NK-92 treated with Interleukin-12 subunit alpha and Interleukin-12 subunit beta, amount 100 ng/mL, for 24 hours (cell line): ENCODE data around the gene TRRAP.

Source experiments
- DNase-seq: peaks from one replicate; lab custom pipeline; 2025; lab: John Stamatoyannopoulos, UW

The TRRAP gene

GRCh38 chr7:98902523-98902922 lies 24.2 kb downstream of the TRRAP start:
- no peak for DNase-seq

- DNase-seq, result no peak
Observed at GRCh38 chr7:98903246-98903645, 24.9 kb downstream of the TRRAP start.

GRCh38 chr7:98907570-98907969 lies 29.2 kb downstream of the TRRAP start:
- no peak for DNase-seq

DNA sequence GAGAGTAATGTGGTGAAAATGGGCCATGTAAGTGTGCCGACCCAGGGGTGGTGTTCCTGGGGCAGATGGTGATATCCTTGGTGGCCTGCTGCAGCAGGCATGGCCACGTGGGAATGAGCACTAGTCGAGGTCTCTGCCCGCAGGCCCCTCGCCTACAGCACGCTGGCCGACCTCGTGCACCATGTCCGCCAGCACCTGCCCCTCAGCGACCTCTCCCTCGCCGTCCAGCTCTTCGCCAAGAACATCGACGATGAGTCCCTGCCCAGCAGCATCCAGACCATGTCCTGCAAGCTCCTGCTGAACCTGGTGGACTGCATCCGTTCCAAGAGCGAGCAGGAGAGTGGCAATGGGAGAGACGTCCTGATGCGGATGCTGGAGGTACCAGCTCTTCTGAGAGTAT lies 30.3 kb downstream of the TRRAP start:
- no peak for DNase-seq

DNA sequence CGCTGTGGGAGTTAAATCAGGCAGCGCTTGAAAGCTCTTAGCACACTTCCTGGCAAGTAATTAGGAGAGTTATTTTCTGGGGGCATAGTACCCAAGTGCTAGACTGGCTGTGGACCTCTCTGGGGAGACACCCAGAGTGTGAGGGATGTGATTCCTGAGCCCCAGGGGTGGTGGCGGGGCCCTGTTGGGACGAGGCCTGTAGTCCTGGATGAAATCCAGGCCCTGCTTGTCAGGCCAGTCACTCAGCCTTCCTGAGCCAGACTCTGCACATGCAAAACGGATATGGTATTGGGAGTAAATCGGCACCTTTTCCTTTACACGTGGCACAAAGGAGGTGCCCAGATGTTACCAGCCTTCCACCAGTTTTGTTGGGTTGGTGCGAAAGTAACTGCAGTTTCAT lies 31.2 kb downstream of the TRRAP start:
- no peak for DNase-seq

- DNase-seq, result no peak
Observed at GRCh38 chr7:98910427-98910826, 32.1 kb downstream of the TRRAP start.

GRCh38 chr7:98911916-98912315 lies 33.6 kb downstream of the TRRAP start:
- no peak for DNase-seq

- DNase-seq, result no peak
Observed at GRCh38 chr7:98913026-98913425, 34.7 kb downstream of the TRRAP start.

DNA sequence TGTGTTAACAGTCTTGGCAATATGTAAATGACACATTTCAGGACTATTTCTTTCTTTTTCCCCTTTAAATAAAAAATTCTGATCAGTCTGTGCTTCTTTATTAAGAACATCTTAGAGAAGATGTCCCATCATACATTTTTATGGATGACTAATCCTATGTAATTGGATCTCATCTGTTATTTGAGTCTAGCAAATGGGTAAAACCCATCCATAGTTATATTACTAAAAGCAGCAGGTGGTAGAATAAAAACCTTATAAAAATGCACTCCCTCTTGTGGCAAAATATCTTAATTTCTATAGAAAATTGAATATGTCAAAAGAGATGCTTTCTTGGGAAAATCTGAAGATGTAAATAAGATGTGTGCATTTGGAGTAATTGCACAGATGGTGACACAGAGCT lies 35.3 kb downstream of the TRRAP start:
- DNase-seq, result no peak

DNA sequence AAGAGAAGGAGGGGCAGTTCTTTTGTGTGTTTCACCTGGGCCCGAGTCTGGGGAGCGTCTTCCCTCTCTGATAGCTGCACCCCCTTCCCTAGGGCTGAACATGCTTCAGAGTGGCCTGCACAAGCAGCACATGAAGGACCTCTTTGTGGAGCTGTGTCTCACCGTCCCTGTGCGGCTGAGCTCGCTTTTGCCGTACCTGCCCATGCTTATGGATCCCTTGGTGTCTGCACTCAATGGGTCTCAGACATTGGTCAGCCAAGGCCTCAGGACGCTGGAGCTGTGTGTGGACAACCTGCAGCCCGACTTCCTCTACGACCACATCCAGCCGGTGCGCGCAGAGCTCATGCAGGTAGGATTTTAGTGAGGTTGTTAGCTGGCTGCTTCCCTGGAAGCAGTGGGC lies 39.0 kb downstream of the TRRAP start:
- DNase-seq, result no peak

DNA sequence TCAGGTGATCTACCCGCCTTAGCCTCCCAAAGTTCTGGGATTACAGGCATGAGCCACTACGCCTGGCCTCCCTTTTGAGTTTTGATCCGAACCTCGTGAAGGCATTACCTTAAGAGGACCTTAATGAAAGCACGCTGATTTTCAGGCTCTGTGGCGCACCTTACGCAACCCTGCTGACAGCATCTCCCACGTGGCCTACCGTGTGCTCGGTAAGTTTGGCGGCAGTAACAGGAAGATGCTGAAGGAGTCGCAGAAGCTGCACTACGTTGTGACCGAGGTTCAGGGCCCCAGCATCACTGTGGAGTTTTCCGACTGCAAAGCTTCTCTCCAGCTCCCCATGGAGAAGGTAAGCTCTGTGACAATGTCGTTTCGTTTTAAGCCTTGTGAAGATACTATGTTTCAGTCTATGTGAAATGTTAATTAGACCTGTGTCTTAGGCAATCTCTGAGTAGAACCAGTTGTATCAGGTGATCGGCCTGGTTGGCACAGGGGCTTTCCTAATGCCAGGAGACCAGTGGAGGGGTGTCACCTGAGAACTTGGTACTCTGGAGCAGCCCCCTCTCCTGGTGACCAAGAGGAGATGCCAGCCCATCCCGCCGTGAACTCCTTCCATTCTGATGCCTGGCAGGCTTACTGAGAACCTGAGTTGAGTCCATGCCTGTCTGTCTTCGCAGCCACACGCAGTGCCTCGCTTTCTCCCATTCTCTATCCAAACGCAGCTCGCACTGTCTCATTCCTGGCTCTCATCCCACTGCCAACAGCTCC lies 43.5 kb downstream of the TRRAP start:
- DNase-seq, result no peak

GRCh38 chr7:98922392-98923187 lies 44.3 kb downstream of the TRRAP start:
- DNase-seq, result no peak

DNA sequence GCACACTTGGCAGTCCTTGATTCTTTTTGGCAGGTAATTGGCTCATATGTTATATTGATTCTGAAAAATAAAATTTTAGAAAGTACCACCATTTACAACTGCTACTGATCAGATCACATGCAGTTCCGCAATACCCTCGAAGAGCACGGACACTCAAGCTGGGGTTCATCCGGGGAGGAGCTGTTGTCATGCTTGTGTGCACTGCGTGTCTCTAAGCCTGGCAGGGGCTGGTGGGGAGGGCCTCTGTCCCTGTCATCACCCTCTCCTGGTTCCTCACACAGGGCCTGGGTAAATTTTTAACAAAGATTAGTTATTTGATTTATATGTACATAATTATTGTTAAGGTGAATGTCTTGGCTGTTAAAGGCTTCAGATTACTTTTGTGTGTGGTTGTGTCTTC lies 45.2 kb downstream of the TRRAP start:
- no peak for DNase-seq

DNA sequence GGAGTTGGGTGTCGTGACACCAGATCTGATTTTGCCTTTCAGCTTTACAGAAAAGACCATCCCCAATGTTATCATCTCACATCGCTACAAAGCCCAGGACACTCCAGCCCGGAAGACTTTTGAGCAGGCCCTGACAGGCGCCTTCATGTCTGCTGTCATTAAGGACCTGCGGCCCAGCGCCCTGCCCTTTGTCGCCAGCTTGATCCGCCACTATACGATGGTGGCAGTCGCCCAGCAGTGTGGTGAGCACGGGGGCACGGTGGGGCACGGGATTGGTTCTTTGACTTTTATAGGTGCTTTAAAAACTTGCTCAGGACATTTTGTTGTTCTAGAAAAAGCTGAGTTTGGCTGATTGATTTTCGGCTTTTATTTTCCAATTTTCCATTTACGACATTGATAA lies 48.8 kb downstream of the TRRAP start:
- DNase-seq, result no peak

GRCh38 chr7:98930464-98930863 lies 52.1 kb downstream of the TRRAP start:
- DNase-seq, result no peak

DNA sequence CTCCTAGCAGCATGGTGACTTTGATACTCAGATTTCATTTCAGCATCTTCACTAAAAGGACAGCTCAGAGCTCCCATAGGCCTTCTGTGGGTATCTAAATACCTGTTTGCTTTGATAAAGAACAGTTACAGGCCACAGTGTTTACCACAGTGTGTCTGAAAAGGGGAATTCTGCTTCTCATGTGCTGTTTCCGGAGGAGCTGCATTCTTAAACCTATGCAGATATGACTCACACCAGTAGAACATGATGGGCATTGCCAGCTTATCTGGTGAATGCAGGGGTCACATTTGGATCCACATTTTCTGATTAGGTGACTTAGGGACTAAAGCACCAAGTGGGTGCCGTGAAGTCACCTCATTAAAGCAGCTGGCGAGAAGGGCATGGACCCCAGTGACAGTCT lies 52.6 kb downstream of the TRRAP start:
- no peak for DNase-seq

DNA sequence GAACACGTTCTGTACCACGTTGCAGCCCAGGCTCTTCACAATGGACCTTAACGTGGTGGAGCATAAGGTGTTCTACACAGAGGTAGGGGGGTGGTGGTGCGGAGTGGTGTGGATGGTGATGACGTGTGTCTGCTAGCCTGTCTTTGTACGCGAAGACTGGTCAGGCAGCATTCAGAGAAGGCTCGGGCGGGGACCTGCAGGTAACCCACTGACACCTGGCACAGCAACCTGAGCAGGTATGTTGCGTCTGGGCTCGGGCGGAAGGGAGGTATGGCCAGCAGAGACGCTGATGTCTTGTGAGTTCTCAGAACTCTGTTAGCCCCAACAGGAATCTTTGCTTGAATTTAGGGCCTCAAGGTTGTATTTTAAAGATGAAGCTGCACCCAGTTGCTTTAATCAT lies 55.0 kb downstream of the TRRAP start:
- DNase-seq, result no peak

GRCh38 chr7:98934267-98934666 lies 55.9 kb downstream of the TRRAP start:
- no peak for DNase-seq

- no peak for DNase-seq
Observed at GRCh38 chr7:98935811-98936210, 57.5 kb downstream of the TRRAP start.

GRCh38 chr7:98943336-98943735 lies 65.0 kb downstream of the TRRAP start:
- DNase-seq, result no peak

DNA sequence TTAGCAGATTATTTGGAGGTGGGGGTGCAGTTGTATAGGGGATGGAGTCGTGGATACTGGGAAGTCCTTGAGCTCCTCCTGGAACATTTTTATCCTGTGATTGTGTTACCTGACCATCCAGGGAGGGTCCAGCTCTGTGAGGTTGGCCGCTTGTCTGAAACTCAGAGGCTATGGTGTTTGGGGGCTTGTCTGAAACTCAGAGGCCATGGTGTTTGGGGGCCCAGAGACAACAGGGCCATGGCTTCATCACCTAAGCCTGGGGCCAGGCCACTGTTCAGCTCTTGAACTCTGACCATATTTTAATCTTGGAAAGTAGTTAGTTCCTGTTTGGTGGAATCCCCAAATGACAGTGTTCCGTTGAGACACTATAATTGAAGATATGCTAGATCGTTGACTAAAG lies 66.1 kb downstream of the TRRAP start:
- DNase-seq, result no peak

DNA sequence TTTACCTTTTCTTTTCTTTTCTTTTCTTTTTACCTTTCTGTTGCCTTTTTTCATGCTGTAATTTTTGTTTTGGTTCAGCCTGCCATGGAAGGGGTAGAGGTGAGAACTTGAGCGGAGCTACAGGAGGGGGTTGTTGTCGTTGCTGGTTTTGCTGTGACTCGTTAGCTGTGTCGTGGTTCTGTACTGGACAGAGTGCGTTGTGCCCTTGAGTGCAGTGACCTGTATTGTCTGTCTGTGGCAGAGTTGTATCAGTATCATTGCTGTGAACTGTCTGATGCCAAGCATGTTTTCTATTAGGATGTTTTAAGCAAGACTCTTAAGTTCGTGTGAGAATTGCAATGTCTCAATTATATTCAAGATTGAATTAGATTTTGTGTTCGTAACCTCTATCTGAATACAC lies 67.5 kb downstream of the TRRAP start:
- no peak for DNase-seq

DNA sequence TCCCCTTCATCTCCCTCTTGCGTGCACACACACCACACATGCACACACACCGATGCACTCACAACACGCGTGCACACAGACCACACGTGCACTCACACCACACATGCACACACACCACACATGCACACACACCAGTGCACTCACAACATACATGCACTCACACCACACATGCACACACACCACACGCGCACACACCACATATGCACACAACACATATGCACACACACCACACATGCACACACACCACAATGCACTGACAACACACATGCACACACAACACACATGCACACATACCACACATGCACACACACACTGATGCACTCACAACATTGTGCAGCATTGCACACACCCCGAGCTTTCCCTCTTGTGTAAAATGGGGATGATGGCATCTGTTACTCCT lies 68.1 kb downstream of the TRRAP start:
- DNase-seq, result no peak
